Psoas muscle (tissue), 8 donors: ENCODE results near the gene CRTC3. TPM values are rescaled to one million over a fixed set of nuclear protein-coding genes. Genes with fewer than 3 reads are reported as not detected.

Experiments
- ATAC-seq, 4 donors: fragments of 200-7000 bp; cut with Tn5 transposase; one replicate each; pipeline ENCODE4 v1.9.1; 2020; ENCODE audit warnings: moderate library complexity in 3 of 4, mild to moderate bottlenecking in 2 of 4
- DNase-seq, 2 donors: peaks; one replicate each; pipeline ENCODE4 v3.0.0-alpha.2; 2020
- H3K27ac ChIP-seq: fragments of 200-600 bp; one replicate; pipeline ENCODE4 v1.8.0; 2022
- H3K27me3 ChIP-seq, 3 donors: fragments of 200-600 bp in 1 of 3; one replicate each; pipeline versions ENCODE4 v1.6.1 to v1.8.0; 2013 to 2022; ENCODE audit warnings: low read length in 2 of 3, mild to moderate bottlenecking in 2 of 3, moderate library complexity in 1 of 3; ENCODE audit not compliant: insufficient read depth in 3 of 3
- H3K36me3 ChIP-seq, 2 donors: fragments of 200-600 bp in 1 of 2; one replicate each; pipeline versions ENCODE4 v1.6.1 to v1.8.0; 2013 to 2022; ENCODE audit warnings: low read depth in 1 of 2, mild to moderate bottlenecking in 1 of 2, moderate library complexity in 1 of 2; ENCODE audit not compliant: insufficient read depth in 1 of 2
- H3K4me1 ChIP-seq: fragments of 200-600 bp; one replicate; pipeline ENCODE4 v1.8.0; 2022
- H3K4me3 ChIP-seq: fragments of 200-600 bp; one replicate; pipeline ENCODE4 v1.8.0; 2022; ENCODE audit warnings: mild to moderate bottlenecking
- H3K9me3 ChIP-seq: fragments of 200-600 bp; one replicate; pipeline ENCODE4 v1.8.0; 2022
- WGBS, 3 donors: extraction: QIAGEN DNeasy Blood & Tissue Kit; methylation state at CpG; one replicate each; pipeline versions ENCODE4 v1.1.6 to v1.1.7; 2013; 5-methylcytosine and 5-hydroxymethylcytosine counted together
- intact Hi-C, 2 donors: fragments of 100-400 bp; cut with DNase I; formaldehyde crosslinking; loops; one replicate each; pipeline versions ENCODE4 v1.11.0 to v1.14.2; 2022
- polyA plus RNA-seq, 3 donors: library from polyadenylated mRNA; stranded (reverse); fragments of 200-250 nt; gene quantifications; one replicate each; pipeline ENCODE4 v1.2.3, GENCODE V29; 2013
- total RNA-seq, 4 donors: library from RNA; stranded (reverse); fragmentation: NEBNext Ultra II Directional in 2 of 4; extraction: Animal tissue kit (Norgen Biotek cat#: 25700) in 2 of 4; gene quantifications; one replicate each; pipeline versions ENCODE4 v1.2.1 to v1.2.4, GENCODE V29; 2021 to 2023
- TF ChIP-seq, protein P1 (sequence below): fragments of 200-600 bp; IDR thresholded peaks from one replicate; pipeline ENCODE4 v1.8.0; 2022; ENCODE audit warnings: antibody characterized with exemption
- donor health status: healthy with polysubstance abuse.
- donor health status: DM: no; HTN: no; CAD: no; lungs with moderate emphysema.
- donor health status: Bipolar disorder and iron deficiency.
- donor health status: healthy.
- donor health status: DM: yes; HTN: yes; CAD: no.
- donor health status: DM: no; HTN: no; CAD: no.
- donor health status: DM: no; HTN: no; CAD: no.
- donor health status: DM: yes; HTN: yes; CAD: no.

Gene CRTC3
- total and polyA plus RNA-seq, 7 donors: 6.9 to 30.8 (median 15.3) TPM

DNA sequence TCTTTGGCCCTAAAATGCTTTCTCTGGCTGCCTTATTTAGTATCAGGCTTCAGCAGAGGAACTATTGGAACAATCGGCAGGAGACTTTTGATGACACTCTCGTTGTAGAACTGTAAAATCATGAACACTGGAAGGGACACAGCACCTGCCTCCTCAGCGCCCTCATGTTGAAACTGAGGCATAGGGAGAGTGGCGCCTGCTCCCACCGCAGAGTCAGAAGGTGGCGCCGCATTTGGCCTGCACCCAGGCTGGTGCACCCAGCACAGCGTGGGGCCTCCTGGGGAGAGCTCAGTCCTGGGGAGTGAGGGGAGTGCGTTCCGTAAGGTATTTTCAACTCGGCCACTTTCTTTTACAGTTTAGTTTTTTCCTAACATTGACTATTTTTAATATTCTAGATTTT, 109.2 kb downstream of the CRTC3 start:
- DNase-seq (no peak), ATAC-seq (peak in 1 of 4 donors; percentile 25)
- intact Hi-C loops: no loop called here
- 89 to 95% (median 92%) methylated on average over 11 of the region's 11 CpGs for WGBS, 3 donors
- Histone ChIP-seq H3K4me3 (no peak overlapping the region), H3K27me3 (no peaks in the 10 kb centered on the region), H3K27ac (no peak overlapping the region), H3K4me1 (no peaks in the 10 kb centered on the region), H3K36me3 (peaks cover 6 to 74% of the 10 kb centered on the region in 2 donors), H3K9me3 (peaks cover 4% of the 10 kb centered on the region)
- TF ChIP-seq, protein P1, sequence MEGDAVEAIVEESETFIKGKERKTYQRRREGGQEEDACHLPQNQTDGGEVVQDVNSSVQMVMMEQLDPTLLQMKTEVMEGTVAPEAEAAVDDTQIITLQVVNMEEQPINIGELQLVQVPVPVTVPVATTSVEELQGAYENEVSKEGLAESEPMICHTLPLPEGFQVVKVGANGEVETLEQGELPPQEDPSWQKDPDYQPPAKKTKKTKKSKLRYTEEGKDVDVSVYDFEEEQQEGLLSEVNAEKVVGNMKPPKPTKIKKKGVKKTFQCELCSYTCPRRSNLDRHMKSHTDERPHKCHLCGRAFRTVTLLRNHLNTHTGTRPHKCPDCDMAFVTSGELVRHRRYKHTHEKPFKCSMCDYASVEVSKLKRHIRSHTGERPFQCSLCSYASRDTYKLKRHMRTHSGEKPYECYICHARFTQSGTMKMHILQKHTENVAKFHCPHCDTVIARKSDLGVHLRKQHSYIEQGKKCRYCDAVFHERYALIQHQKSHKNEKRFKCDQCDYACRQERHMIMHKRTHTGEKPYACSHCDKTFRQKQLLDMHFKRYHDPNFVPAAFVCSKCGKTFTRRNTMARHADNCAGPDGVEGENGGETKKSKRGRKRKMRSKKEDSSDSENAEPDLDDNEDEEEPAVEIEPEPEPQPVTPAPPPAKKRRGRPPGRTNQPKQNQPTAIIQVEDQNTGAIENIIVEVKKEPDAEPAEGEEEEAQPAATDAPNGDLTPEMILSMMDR: no peak

DNA sequence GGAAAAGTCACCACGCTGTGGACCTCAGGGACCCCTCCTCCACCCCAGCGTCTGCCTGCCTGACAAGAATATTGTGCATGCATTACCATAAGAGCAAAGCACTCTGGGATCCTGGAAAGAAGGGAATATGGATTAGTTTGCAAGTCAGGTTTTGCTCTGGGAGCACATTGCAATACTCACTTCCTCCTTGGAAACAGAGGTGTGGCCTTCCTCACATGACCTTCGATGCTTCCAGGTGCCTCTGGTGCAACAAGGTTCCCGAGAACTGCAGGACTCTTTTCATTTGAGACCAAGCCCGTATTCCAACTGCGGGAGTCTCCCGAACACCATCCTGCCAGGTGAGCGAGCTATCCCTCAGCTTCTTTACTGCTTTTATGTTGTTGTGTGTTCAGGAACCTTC, 111.1 kb downstream of the CRTC3 start:
- no peaks in the 10 kb centered on the region for H3K27me3 ChIP-seq
- peaks cover 6 to 60% of the 10 kb centered on the region in 2 donors for H3K36me3 ChIP-seq
- ATAC-seq: no peak
- no peak for DNase-seq
- WGBS, 3 donors: 91 to 92% (median 92%) methylated on average over 8 of the region's 8 CpGs
- intact Hi-C loops: no loop called here
- peaks cover 4% of the 10 kb centered on the region for H3K9me3 ChIP-seq
- H3K27ac ChIP-seq: no peak overlapping the region
- no peaks in the 10 kb centered on the region for H3K4me1 ChIP-seq
- no peak overlapping the region for H3K4me3 ChIP-seq
- TF ChIP-seq, protein P1: no peak

- Histone ChIP-seq H3K4me1 (no peaks in the 10 kb centered on the region), H3K36me3 (peaks cover 6 to 60% of the 10 kb centered on the region in 2 donors), H3K27me3 (no peaks in the 10 kb centered on the region), H3K9me3 (peaks cover 4% of the 10 kb centered on the region), H3K27ac (no peak overlapping the region), H3K4me3 (no peak overlapping the region)
- intact Hi-C loops: no loop called here
- DNase-seq (no peak), ATAC-seq (no peak)
- 84 to 90% (median 87%) methylated on average over 16 of the region's 16 CpGs for WGBS, 3 donors
- TF ChIP-seq, protein P1: no peak
Measured at GRCh38 chr15:90641581-90642463, 112.1 kb downstream of the CRTC3 start.

DNA sequence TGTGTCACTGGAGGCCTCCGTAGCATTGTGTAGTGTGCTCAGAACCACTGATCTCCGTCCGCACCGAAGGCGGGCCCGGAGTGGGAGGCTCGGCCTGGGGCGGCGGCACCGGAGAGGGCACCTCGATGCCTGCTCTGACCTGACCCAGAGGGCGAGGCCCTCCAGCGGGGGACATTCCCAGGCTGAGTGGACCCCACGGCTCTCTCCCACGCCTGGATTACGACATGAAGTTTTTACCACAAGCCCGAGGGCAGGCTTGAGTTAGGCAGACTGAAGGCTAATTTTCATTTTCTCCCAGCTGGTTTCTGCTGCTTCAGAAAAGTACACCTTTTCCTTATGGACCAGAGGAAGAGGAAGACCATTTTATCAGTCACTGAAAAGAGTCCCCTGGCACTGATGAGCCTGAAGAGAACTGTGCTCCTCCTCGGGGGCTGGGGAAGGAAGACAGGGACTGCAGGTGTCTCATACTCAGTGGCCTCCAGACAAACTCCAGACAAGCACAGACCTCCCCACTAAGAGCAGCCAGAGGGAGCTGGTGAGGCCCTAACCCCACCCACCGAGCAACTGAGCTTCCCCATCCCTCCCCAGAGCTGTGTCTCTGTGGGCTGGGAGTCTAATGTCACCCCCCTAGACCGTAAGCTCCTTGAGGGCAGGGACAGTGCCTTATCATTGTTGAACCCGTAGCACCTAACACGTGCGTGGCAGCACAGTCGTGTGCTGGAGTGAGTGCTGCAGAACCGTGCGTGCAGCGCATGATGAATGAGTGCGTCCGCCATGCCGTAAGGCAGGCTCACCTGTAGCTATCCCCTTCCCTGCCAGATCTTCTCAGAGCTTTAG, 113.0 kb downstream of the CRTC3 start:
- peaks cover 6 to 60% of the 10 kb centered on the region in 2 donors for H3K36me3 ChIP-seq
- no peak overlapping the region for H3K27ac ChIP-seq
- no peak for ATAC-seq
- no peak for DNase-seq
- TF ChIP-seq, protein P1: no peak
- intact Hi-C loops: no loop called here
- 93 to 94% (median 93%) methylated on average over 30 of the region's 30 CpGs for WGBS, 3 donors
- no peaks in the 10 kb centered on the region for H3K27me3 ChIP-seq
- no peak overlapping the region for H3K4me3 ChIP-seq
- H3K9me3 ChIP-seq: peaks cover 4% of the 10 kb centered on the region
- H3K4me1 ChIP-seq: no peaks in the 10 kb centered on the region
